Mesendoderm (in vitro differentiated cells): ENCODE results near the gene KCNN1.
A peak's percentile ranks its signal among the peaks of the same experiment; 100 is the strongest.
"Not testable (repeated sequence)": the region's sequence is repeated elsewhere in the genome, so short reads cannot be mapped to it uniquely, and the experiment has no call there.

Experiments
- DNase-seq: peaks from one replicate; pipeline ENCODE4 v3.0.0; 2013
- H2AK5ac ChIP-seq: 2 replicates; pipeline ENCODE4 v1.6.1; 2013; ENCODE audit warnings: low read length, inconsistent platforms
- H2BK120ac ChIP-seq: 2 replicates; pipeline ENCODE4 v1.6.1; 2013; ENCODE audit warnings: low read depth, mild to moderate bottlenecking, low read length, moderate library complexity, mixed read lengths
- H2BK15ac ChIP-seq: replicated peaks from 2 replicates; pipeline ENCODE4 v1.6.1; 2013; ENCODE audit warnings: low read depth, mild to moderate bottlenecking, moderate library complexity
- H2BK5ac ChIP-seq: 2 replicates; pipeline ENCODE4 v1.6.1; 2013; ENCODE audit warnings: low read length, inconsistent platforms
- H3K18ac ChIP-seq: 2 replicates; pipeline ENCODE4 v1.6.1; 2013; ENCODE audit warnings: mild to moderate bottlenecking, low read length, mixed read lengths
- H3K23ac ChIP-seq: one replicate; pipeline ENCODE4 v1.6.1; 2013; ENCODE audit warnings: low read length
- H3K27ac ChIP-seq: 2 replicates; pipeline ENCODE4 v1.5.1; 2013; ENCODE audit warnings: low read depth, mild to moderate bottlenecking, inconsistent platforms, low read length, moderate library complexity
- H3K27me3 ChIP-seq: 2 replicates; pipeline ENCODE4 v1.6.1; 2013; ENCODE audit warnings: low read length, control low read depth, mild to moderate bottlenecking, inconsistent platforms; ENCODE audit not compliant: insufficient read depth, poor library complexity
- H3K36me3 ChIP-seq: 2 replicates; pipeline ENCODE4 v1.6.1; 2013; ENCODE audit warnings: low read length, inconsistent platforms; ENCODE audit not compliant: control insufficient read depth, insufficient read depth
- H3K4ac ChIP-seq: one replicate; pipeline ENCODE4 v1.6.1; 2013; ENCODE audit warnings: low read depth, mild to moderate bottlenecking, low read length, moderate library complexity
- H3K4me1 ChIP-seq: 2 replicates; pipeline ENCODE4 v1.6.1; 2013; ENCODE audit warnings: low read depth, low read length, inconsistent platforms; ENCODE audit not compliant: control insufficient read depth
- H3K4me2 ChIP-seq: 2 replicates; pipeline ENCODE4 v1.6.1; 2013; ENCODE audit warnings: low read length
- H3K4me3 ChIP-seq: 2 replicates; pipeline ENCODE4 v1.5.1; 2013; ENCODE audit warnings: mild to moderate bottlenecking, low read length
- H3K56ac ChIP-seq: one replicate; pipeline ENCODE4 v1.6.1; 2013; ENCODE audit warnings: low read length
- H3K79me1 ChIP-seq: 2 replicates; pipeline ENCODE4 v1.6.1; 2013; ENCODE audit warnings: low read length, inconsistent platforms
- H3K79me2 ChIP-seq: 2 replicates; pipeline ENCODE4 v1.6.1; 2013; ENCODE audit warnings: mild to moderate bottlenecking, low read length; ENCODE audit not compliant: control insufficient read depth, insufficient read depth
- H3K9ac ChIP-seq: 2 replicates; pipeline ENCODE4 v1.6.1; 2013; ENCODE audit warnings: low read length, inconsistent platforms
- H4K5ac ChIP-seq: one replicate; pipeline ENCODE4 v1.6.1; 2013; ENCODE audit warnings: low read length
- H4K8ac ChIP-seq: one replicate; pipeline ENCODE4 v1.6.1; 2013; ENCODE audit warnings: low read depth, mild to moderate bottlenecking, control low read depth, low read length, moderate library complexity
- WGBS: extraction: QIAGEN DNeasy Blood & Tissue Kit; methylation state at CpG from one replicate; pipeline ENCODE4 v1.1.7; 2013; ENCODE audit warnings: low lambda C conversion rate, missing lambda C conversion rate; ENCODE audit not compliant: insufficient coverage; ENCODE audit errors: extremely low coverage; 5-methylcytosine and 5-hydroxymethylcytosine counted together

The KCNN1 gene

GRCh38 chr19:18031401-18031800 lies 64.5 kb downstream of the KCNN1 start:
- not testable (repeated sequence) for H4K8ac ChIP-seq, H3K23ac ChIP-seq, H3K4me1 ChIP-seq, H3K56ac ChIP-seq, H2BK120ac ChIP-seq, H2BK5ac ChIP-seq, H3K4me2 ChIP-seq, H4K5ac ChIP-seq, H3K27me3 ChIP-seq, DNase-seq, H3K79me2 ChIP-seq, H3K36me3 ChIP-seq, H3K27ac ChIP-seq, H2BK15ac ChIP-seq, H3K79me1 ChIP-seq, H3K4me3 ChIP-seq, H2AK5ac ChIP-seq, H3K9ac ChIP-seq, H3K4ac ChIP-seq, H3K18ac ChIP-seq
- no CpG with 5 or more reads among the region's 5 CpGs for WGBS

- no CpG with 5 or more reads among the region's 2 CpGs for WGBS
- H3K4me1 ChIP-seq, H3K56ac ChIP-seq, H2AK5ac ChIP-seq, H2BK5ac ChIP-seq, H2BK120ac ChIP-seq, DNase-seq, H2BK15ac ChIP-seq, H3K4me3 ChIP-seq, H3K9ac ChIP-seq, H3K4me2 ChIP-seq, H3K36me3 ChIP-seq, H3K79me1 ChIP-seq, H4K8ac ChIP-seq, H3K27ac ChIP-seq, H3K23ac ChIP-seq, H3K79me2 ChIP-seq, H3K18ac ChIP-seq, H4K5ac ChIP-seq, H3K27me3 ChIP-seq, H3K4ac ChIP-seq: not testable (repeated sequence)
Measured at GRCh38 chr19:18032102-18032501, 65.2 kb downstream of the KCNN1 start.

DNA sequence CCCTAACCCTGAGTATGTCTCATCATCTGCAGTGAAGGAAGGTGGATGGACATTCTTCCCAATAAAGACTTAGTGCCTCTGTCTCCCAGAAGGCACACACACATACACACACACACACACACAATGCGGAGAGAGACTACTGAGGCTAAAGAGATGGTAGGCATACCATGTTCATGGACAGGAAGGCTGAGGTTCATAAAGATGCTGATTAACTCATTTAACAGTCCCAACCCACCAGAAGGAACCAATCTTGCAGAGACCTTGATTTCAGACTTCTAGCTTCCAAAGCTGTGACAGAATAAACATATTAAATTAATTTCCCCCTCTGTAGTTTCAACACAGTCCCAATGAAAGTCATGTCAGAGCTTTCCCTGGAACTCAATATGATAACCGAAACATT lies 74.1 kb downstream of the KCNN1 start:
- Histone ChIP-seq H3K4ac (no peak overlapping the region), H3K27me3 (no peaks in the 10 kb centered on the region), H3K9ac (no peak overlapping the region), H3K23ac (no peak overlapping the region), H4K8ac (no peak overlapping the region), H3K4me3 (no peak overlapping the region), H3K4me1 (no peaks in the 10 kb centered on the region), H2AK5ac (no peak overlapping the region), H2BK120ac (no peak overlapping the region), H3K18ac (no peak overlapping the region), H3K56ac (no peak overlapping the region), H2BK5ac (no peak overlapping the region), H3K36me3 (no peaks in the 10 kb centered on the region), H3K79me1 (no peaks in the 10 kb centered on the region), H3K4me2 (no peak overlapping the region), H3K27ac (no peak overlapping the region), H2BK15ac (no peak overlapping the region), H4K5ac (no peak overlapping the region), H3K79me2 (no peaks in the 10 kb centered on the region)
- no peak for DNase-seq
- WGBS = no CpG with 5 or more reads among the region's 2 CpGs

GRCh38 chr19:18043676-18044075 lies 76.8 kb downstream of the KCNN1 start:
- Histone ChIP-seq H3K79me2 (no peaks in the 10 kb centered on the region), H2AK5ac (no peak overlapping the region), H4K8ac (no peak overlapping the region), H4K5ac (no peak overlapping the region), H3K23ac (no peak overlapping the region), H3K27me3 (no peaks in the 10 kb centered on the region), H3K4me3 (no peak overlapping the region), H3K36me3 (no peaks in the 10 kb centered on the region), H3K79me1 (no peaks in the 10 kb centered on the region), H3K4ac (no peak overlapping the region), H3K9ac (no peak overlapping the region), H3K56ac (no peak overlapping the region), H2BK15ac (no peak overlapping the region), H3K4me2 (no peak overlapping the region), H3K18ac (no peak overlapping the region), H2BK120ac (no peak overlapping the region), H2BK5ac (no peak overlapping the region), H3K4me1 (no peaks in the 10 kb centered on the region), H3K27ac (no peak overlapping the region)
- WGBS = no CpG with 5 or more reads among the region's 3 CpGs
- DNase-seq = no peak

GRCh38 chr19:18044825-18045304 lies 78.0 kb downstream of the KCNN1 start:
- H3K56ac ChIP-seq = no peak overlapping the region
- H2BK15ac ChIP-seq = no peak overlapping the region
- DNase-seq = peak; percentile 44
- H2BK120ac ChIP-seq = no peak overlapping the region
- H3K4ac ChIP-seq = no peak overlapping the region
- no peak overlapping the region for H3K4me3 ChIP-seq
- H3K79me1 ChIP-seq = no peaks in the 10 kb centered on the region
- no peak overlapping the region for H4K8ac ChIP-seq
- H3K9ac ChIP-seq = no peak overlapping the region
- no peak overlapping the region for H3K4me2 ChIP-seq
- no peak overlapping the region for H3K18ac ChIP-seq
- no CpG with 5 or more reads among the region's 12 CpGs for WGBS
- H3K27me3 ChIP-seq = no peaks in the 10 kb centered on the region
- no peak overlapping the region for H2AK5ac ChIP-seq
- no peaks in the 10 kb centered on the region for H3K79me2 ChIP-seq
- no peak overlapping the region for H3K27ac ChIP-seq
- no peak overlapping the region for H4K5ac ChIP-seq
- H3K36me3 ChIP-seq = no peaks in the 10 kb centered on the region
- no peak overlapping the region for H2BK5ac ChIP-seq
- H3K23ac ChIP-seq = no peak overlapping the region
- H3K4me1 ChIP-seq = no peaks in the 10 kb centered on the region

- Histone ChIP-seq H3K4me1 (no peaks in the 10 kb centered on the region), H3K4me3 (no peak overlapping the region), H2BK15ac (no peak overlapping the region), H2AK5ac (no peak overlapping the region), H3K23ac (no peak overlapping the region), H3K36me3 (no peaks in the 10 kb centered on the region), H2BK120ac (no peak overlapping the region), H3K79me1 (no peaks in the 10 kb centered on the region), H3K27me3 (no peaks in the 10 kb centered on the region), H3K4me2 (no peak overlapping the region), H3K27ac (no peak overlapping the region), H4K5ac (no peak overlapping the region), H3K18ac (no peak overlapping the region), H3K4ac (no peak overlapping the region), H4K8ac (no peak overlapping the region), H2BK5ac (no peak overlapping the region), H3K9ac (no peak overlapping the region), H3K56ac (no peak overlapping the region), H3K79me2 (no peaks in the 10 kb centered on the region)
- no peak for DNase-seq
- no CpG with 5 or more reads among the region's 7 CpGs for WGBS
Measured at GRCh38 chr19:18045307-18046050, 78.6 kb downstream of the KCNN1 start.
